Mesenchymal stem cell (in vitro differentiated cells and primary cell): ENCODE measurements around the gene JPH4.

Experiments used
- DNase-seq: peaks from one replicate; pipeline ENCODE4 v3.0.0-alpha.2; 2013
- H2AFZ ChIP-seq: one replicate; pipeline ENCODE4 v1.6.1; 2013; ENCODE audit warnings: low read depth, mild to moderate bottlenecking, control low read depth, inconsistent platforms, low read length, moderate library complexity
- H2AK5ac ChIP-seq: 2 replicates; pipeline ENCODE4 v1.6.1; 2013; ENCODE audit warnings: low read length, moderate library complexity, mild to moderate bottlenecking, inconsistent platforms; ENCODE audit not compliant: severe bottlenecking
- H2BK120ac ChIP-seq: one replicate; pipeline ENCODE4 v1.6.1; 2013; ENCODE audit warnings: low read depth, mild to moderate bottlenecking, inconsistent platforms, low read length, moderate library complexity
- H2BK12ac ChIP-seq, 2 experiments: one replicate each; pipeline ENCODE4 v1.6.1; 2013; ENCODE audit warnings: inconsistent platforms in 2 of 2, low read length in 2 of 2, mild to moderate bottlenecking in 2 of 2, moderate library complexity in 2 of 2, control low read depth in 1 of 2
- H2BK15ac ChIP-seq: one replicate; pipeline ENCODE4 v1.6.1; 2013; ENCODE audit warnings: mild to moderate bottlenecking, low read depth, inconsistent platforms; ENCODE audit not compliant: poor library complexity, severe bottlenecking
- H2BK5ac ChIP-seq: 2 replicates; pipeline ENCODE4 v1.6.1; 2013; ENCODE audit warnings: low read depth, mild to moderate bottlenecking, low read length, control low read depth, inconsistent platforms; ENCODE audit not compliant: poor library complexity, severe bottlenecking
- H3K14ac ChIP-seq, 2 experiments: one replicate each; pipeline ENCODE4 v1.6.1; 2013; ENCODE audit warnings: inconsistent platforms in 2 of 2, low read length in 2 of 2, control low read depth in 1 of 2, mild to moderate bottlenecking in 1 of 2, moderate library complexity in 1 of 2
- H3K18ac ChIP-seq, 2 experiments: one replicate each; pipeline ENCODE4 v1.6.1; 2013; ENCODE audit warnings: inconsistent platforms in 2 of 2, low read length in 2 of 2, control low read depth in 1 of 2, low read depth in 1 of 2, mild to moderate bottlenecking in 1 of 2
- H3K23ac ChIP-seq, 2 experiments: one replicate each; pipeline ENCODE4 v1.6.1; 2013; ENCODE audit warnings: inconsistent platforms in 2 of 2, low read length in 2 of 2, mild to moderate bottlenecking in 2 of 2, moderate library complexity in 2 of 2, control low read depth in 1 of 2
- H3K27ac ChIP-seq: 2 replicates; pipeline ENCODE4 v1.5.1; 2013; ENCODE audit warnings: mild to moderate bottlenecking, moderate library complexity, low read length, control low read depth, inconsistent platforms; ENCODE audit not compliant: poor library complexity, severe bottlenecking
- H3K27me3 ChIP-seq, 2 experiments: 2 replicates each; pipeline versions ENCODE4 v1.6.1 to v1.7.0; 2013; ENCODE audit warnings: low read length in 2 of 2, mild to moderate bottlenecking in 2 of 2, moderate library complexity in 2 of 2, control low read depth in 1 of 2, inconsistent platforms in 1 of 2; ENCODE audit not compliant: control insufficient read depth in 1 of 2, insufficient read depth in 1 of 2
- H3K36me3 ChIP-seq, 2 experiments: 2 replicates each; pipeline versions ENCODE4 v1.6.1 to v1.7.0; 2013; ENCODE audit warnings: low read length in 2 of 2, control low read depth in 1 of 2, inconsistent platforms in 1 of 2, low read depth in 1 of 2, mild to moderate bottlenecking in 1 of 2; ENCODE audit not compliant: insufficient read depth in 2 of 2, control insufficient read depth in 1 of 2
- H3K4ac ChIP-seq, 2 experiments: one replicate each; pipeline ENCODE4 v1.6.1; 2013; ENCODE audit warnings: inconsistent platforms in 2 of 2, low read length in 2 of 2, mild to moderate bottlenecking in 2 of 2, moderate library complexity in 2 of 2, control low read depth in 1 of 2, low read depth in 1 of 2
- H3K4me1 ChIP-seq: 2 replicates; pipeline ENCODE4 v1.6.1; 2013; ENCODE audit warnings: low read depth, low read length, control low read depth; ENCODE audit not compliant: control insufficient read depth, insufficient read depth
- H3K4me2 ChIP-seq: 2 replicates; pipeline ENCODE4 v1.6.1; 2013; ENCODE audit warnings: low read length, mild to moderate bottlenecking, inconsistent platforms; ENCODE audit not compliant: poor library complexity, severe bottlenecking
- H3K4me3 ChIP-seq, 2 experiments: 2 replicates each; pipeline versions ENCODE4 v1.5.1 to v1.7.0; 2013; ENCODE audit warnings: low read length in 2 of 2, mild to moderate bottlenecking in 2 of 2, control low read depth in 1 of 2, low read depth in 1 of 2; ENCODE audit not compliant: insufficient read depth in 1 of 2
- H3K79me1 ChIP-seq: replicated peaks from 2 replicates; pipeline ENCODE4 v1.6.1; 2013; ENCODE audit warnings: mild to moderate bottlenecking, control low read depth, low read length, inconsistent platforms; ENCODE audit not compliant: poor library complexity, severe bottlenecking
- H3K9ac ChIP-seq: 2 replicates; pipeline ENCODE4 v1.7.0; 2013; ENCODE audit warnings: mild to moderate bottlenecking, low read length, moderate library complexity
- H3K9me3 ChIP-seq: 2 replicates; pipeline ENCODE4 v1.7.0; 2013; ENCODE audit warnings: mild to moderate bottlenecking, low read length; ENCODE audit not compliant: control insufficient read depth
- H4K8ac ChIP-seq: one replicate; pipeline ENCODE4 v1.6.1; 2013; ENCODE audit warnings: inconsistent platforms, mild to moderate bottlenecking, low read length, moderate library complexity
- H4K91ac ChIP-seq: one replicate; pipeline ENCODE4 v1.6.1; 2013; ENCODE audit warnings: mild to moderate bottlenecking, low read length, inconsistent platforms
- WGBS: methylation state at CpG from one replicate; pipeline ENCODE4 v1.1.7; 2013; ENCODE audit warnings: mixed read lengths; 5-methylcytosine and 5-hydroxymethylcytosine counted together

The JPH4 gene

DNA sequence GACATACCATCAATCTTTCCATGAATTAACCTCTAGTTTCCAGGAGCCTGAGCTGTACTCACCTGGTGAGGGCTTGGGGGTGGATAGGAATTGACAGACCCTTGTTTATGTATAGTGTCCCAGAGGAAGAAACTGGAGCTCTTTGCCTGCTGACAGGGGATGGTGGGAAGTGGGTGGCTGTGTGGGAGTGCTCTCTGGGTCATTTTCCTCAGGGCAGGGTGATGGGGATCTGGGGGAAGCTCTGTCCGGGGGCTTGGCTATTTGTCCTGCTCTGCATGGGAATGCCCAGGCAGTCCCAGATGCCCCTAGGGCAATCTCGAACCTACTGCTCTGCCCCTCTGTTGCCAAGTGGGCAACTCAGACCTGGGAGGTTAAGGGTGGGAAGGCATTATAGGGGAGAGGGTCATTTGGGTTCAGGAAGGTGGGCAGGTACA lies 35.8 kb upstream of the JPH4 start:
- Histone ChIP-seq H2AFZ (no peak overlapping the region), H3K4me3 (no peak overlapping the region), H3K14ac (no peak overlapping the region), H2BK12ac (no peak overlapping the region), H4K8ac (no peak overlapping the region), H2BK5ac (no peak overlapping the region), H4K91ac (no peak overlapping the region), H3K9ac (no peak overlapping the region), H3K4ac (no peak overlapping the region), H3K4me2 (no peak overlapping the region), H3K23ac (no peak overlapping the region), H3K79me1 (no peaks in the 10 kb centered on the region), H2AK5ac (no peak overlapping the region), H3K27me3 (peaks cover 23 to 65% of the 10 kb centered on the region in 2 experiments), H3K36me3 (no peaks in the 10 kb centered on the region), H2BK15ac (no peak overlapping the region), H3K27ac (no peak overlapping the region), H3K4me1 (no peaks in the 10 kb centered on the region), H3K18ac (no peak overlapping the region), H3K9me3 (no peaks in the 10 kb centered on the region), H2BK120ac (no peak overlapping the region)
- DNase-seq, result no peak
- 37% methylated on average over 2 of the region's 2 CpGs for WGBS

DNA sequence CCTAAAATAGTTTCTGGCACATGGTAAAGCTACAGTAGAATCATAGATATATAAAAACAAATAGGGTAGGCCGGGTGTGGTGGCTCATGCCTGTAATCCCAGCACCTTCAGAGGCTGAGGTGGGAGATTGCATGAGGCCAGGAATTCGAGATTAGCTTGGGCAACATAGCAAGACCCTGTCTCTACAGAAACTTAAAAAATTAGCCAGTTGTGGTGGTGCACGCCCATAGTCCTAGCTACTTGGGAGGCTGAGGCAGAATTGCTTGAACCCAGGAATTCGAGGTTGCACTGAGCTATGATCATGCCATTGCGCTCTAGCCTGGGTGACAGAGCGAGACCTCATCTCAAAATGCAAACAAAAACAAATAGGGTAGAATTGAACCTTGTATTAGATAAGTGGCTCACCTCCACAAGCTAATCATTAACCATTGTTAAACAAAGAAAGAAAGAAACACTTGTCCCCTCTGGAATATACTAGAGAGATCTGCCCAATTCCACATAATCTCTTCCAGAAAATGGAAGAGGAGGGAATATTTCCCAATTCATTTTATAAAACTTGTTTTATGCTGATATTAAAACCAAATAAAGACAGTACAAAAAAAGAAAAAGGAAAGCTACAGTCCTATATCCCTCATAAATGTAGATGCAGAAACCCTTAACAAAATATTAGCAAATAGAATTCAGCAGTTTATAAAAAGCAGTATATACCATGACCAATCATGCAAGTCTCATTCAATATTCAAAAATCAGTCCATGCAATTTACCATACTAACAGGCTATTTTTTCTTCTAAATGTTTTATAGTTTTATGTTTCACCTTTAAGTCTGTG lies 34.9 kb upstream of the JPH4 start:
- H3K14ac ChIP-seq, result no peak overlapping the region
- no peak overlapping the region for H3K27ac ChIP-seq
- no peaks in the 10 kb centered on the region for H3K4me1 ChIP-seq
- H3K4me2 ChIP-seq, result no peak overlapping the region
- H3K9me3 ChIP-seq, result no peaks in the 10 kb centered on the region
- no peaks in the 10 kb centered on the region for H3K36me3 ChIP-seq
- no peak overlapping the region for H2AK5ac ChIP-seq
- no peak overlapping the region for H2BK12ac ChIP-seq
- H3K79me1 ChIP-seq, result no peaks in the 10 kb centered on the region
- no peak for DNase-seq
- WGBS, result 43% methylated on average over 4 of the region's 6 CpGs
- H3K4ac ChIP-seq, result no peak overlapping the region
- no peak overlapping the region for H2AFZ ChIP-seq
- H2BK15ac ChIP-seq, result no peak overlapping the region
- no peak overlapping the region for H4K8ac ChIP-seq
- H4K91ac ChIP-seq, result no peak overlapping the region
- no peak overlapping the region for H3K9ac ChIP-seq
- H3K23ac ChIP-seq, result no peak overlapping the region
- H3K27me3 ChIP-seq, result peaks cover 23 to 69% of the 10 kb centered on the region in 2 experiments
- no peak overlapping the region for H2BK120ac ChIP-seq
- H2BK5ac ChIP-seq, result no peak overlapping the region
- no peak overlapping the region for H3K18ac ChIP-seq
- no peak overlapping the region for H3K4me3 ChIP-seq

DNA sequence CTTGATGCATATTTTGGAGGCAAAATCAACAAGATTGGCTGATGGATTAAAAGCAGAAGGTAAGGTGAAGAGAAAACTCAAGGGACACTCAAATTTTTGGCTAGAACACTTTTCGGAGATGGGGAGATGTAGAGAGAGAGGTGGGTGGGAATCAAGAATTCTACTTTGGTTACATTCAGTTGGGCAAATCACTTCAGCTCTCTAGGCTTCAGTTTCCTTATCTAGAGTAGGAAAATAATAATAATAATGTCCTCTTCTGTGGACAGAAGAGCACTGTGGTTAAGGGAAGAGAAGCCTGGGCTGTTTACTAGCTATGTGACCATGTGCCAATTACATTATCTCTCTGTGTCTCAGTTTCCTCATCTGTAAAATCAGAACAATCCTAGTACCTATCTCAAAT lies 34.2 kb upstream of the JPH4 start:
- H3K4ac ChIP-seq, result no peak overlapping the region

DNA sequence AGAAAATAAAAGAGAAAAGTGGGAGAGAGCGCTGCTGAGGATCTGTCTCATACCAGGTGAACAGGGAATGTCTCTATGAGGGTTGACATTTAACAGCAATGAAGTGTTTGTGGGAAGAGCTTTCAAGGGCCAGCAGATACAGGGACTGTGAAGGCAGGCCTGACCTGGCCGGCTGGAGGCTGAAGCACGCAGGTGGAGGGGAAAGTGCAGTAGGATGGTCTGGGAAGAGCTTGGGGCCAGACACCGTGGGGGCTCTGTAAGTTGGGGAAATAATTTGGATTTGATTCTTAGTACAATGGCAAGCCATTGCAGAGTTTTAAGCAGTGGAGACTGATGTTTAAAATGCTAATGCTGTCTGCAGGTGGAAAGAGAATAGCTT lies 33.8 kb upstream of the JPH4 start:
- no peak overlapping the region for H2AK5ac ChIP-seq
- H3K27ac ChIP-seq, result no peak overlapping the region
- no peak overlapping the region for H3K9ac ChIP-seq
- H3K79me1 ChIP-seq, result no peaks in the 10 kb centered on the region
- DNase-seq, result no peak
- H3K4me1 ChIP-seq, result no peaks in the 10 kb centered on the region
- no peak overlapping the region for H4K8ac ChIP-seq
- H3K36me3 ChIP-seq, result no peaks in the 10 kb centered on the region
- H2AFZ ChIP-seq, result no peak overlapping the region
- no peak overlapping the region for H3K4me2 ChIP-seq
- no peaks in the 10 kb centered on the region for H3K9me3 ChIP-seq
- no peak overlapping the region for H2BK120ac ChIP-seq
- H2BK15ac ChIP-seq, result no peak overlapping the region
- peaks cover 25 to 69% of the 10 kb centered on the region in 2 experiments for H3K27me3 ChIP-seq
- no peak overlapping the region for H3K23ac ChIP-seq
- H3K14ac ChIP-seq, result no peak overlapping the region
- H2BK5ac ChIP-seq, result no peak overlapping the region
- 69% methylated on average over 4 of the region's 4 CpGs for WGBS
- no peak overlapping the region for H4K91ac ChIP-seq
- no peak overlapping the region for H3K4ac ChIP-seq
- no peak overlapping the region for H3K18ac ChIP-seq
- H3K4me3 ChIP-seq, result no peak overlapping the region
- H2BK12ac ChIP-seq, result no peak overlapping the region

More for the DNA sequence above, 34.2 kb upstream of the JPH4 start:
- H2AK5ac ChIP-seq, result no peak overlapping the region
- no peaks in the 10 kb centered on the region for H3K79me1 ChIP-seq
- H2BK120ac ChIP-seq, result no peak overlapping the region
- no peak overlapping the region for H3K9ac ChIP-seq
- no peak overlapping the region for H4K91ac ChIP-seq
- no peaks in the 10 kb centered on the region for H3K36me3 ChIP-seq
- H2BK12ac ChIP-seq, result no peak overlapping the region
- no peaks in the 10 kb centered on the region for H3K9me3 ChIP-seq
- H3K4me1 ChIP-seq, result no peaks in the 10 kb centered on the region
- H3K4me3 ChIP-seq, result no peak overlapping the region
- H4K8ac ChIP-seq, result no peak overlapping the region
- no peak overlapping the region for H2AFZ ChIP-seq
- no peak overlapping the region for H3K18ac ChIP-seq
- H3K14ac ChIP-seq, result no peak overlapping the region
- no peak for DNase-seq
- H2BK15ac ChIP-seq, result no peak overlapping the region
- H2BK5ac ChIP-seq, result no peak overlapping the region
- H3K27me3 ChIP-seq, result peaks cover 23 to 69% of the 10 kb centered on the region in 2 experiments
- no peak overlapping the region for H3K23ac ChIP-seq
- WGBS, result 100% methylated on average over 1 of the region's 1 CpG
- no peak overlapping the region for H3K4me2 ChIP-seq
- H3K27ac ChIP-seq, result no peak overlapping the region
